Measurements from ENCODE around the gene ERVFRD-1. TPM values are rescaled to one million over a fixed set of nuclear protein-coding genes. Genes with fewer than 3 reads are reported as not detected.

Gene ERVFRD-1
- polyA plus RNA-seq, 1 donor from 2014 or later, result not detected

GRCh38 chr6:11058406-11058805, 53.1 kb downstream of the ERVFRD-1 start:
- no peak overlapping the region for H3K9ac ChIP-seq (ENCODE audit: low read length)
- no peak overlapping the region for H3K4me2 ChIP-seq (ENCODE audit: low read length)
- no peak overlapping the region for H3K27ac ChIP-seq (ENCODE audit: low read length)
- H4K20me1 ChIP-seq (ENCODE audit: insufficient read depth), result no peaks in the 10 kb centered on the region
- no peak overlapping the region for H2AFZ ChIP-seq (ENCODE audit: low read depth, low read length)
- no peak overlapping the region for H3K4me3 ChIP-seq (ENCODE audit: low read length)
- no peaks in the 10 kb centered on the region for H3F3A ChIP-seq (ENCODE audit: insufficient read depth, low read length, poor library complexity, severe bottlenecking)
- no peaks in the 10 kb centered on the region for H3K79me2 ChIP-seq (replicated peaks; ENCODE audit: insufficient read depth, low read length)
- H3K9me2 ChIP-seq (ENCODE audit: insufficient read depth, low read length), result no peaks in the 10 kb centered on the region
- no peaks in the 10 kb centered on the region for H3K27me3 ChIP-seq (ENCODE audit: insufficient read depth, low read depth, low read length)
- TF ChIP-seq POLR2AphosphoS5 (IDR thresholded peaks at IDR 0.05), result no peak
- TF ChIP-seq MXI1 (conservative IDR thresholded peaks at IDR 0.05; ENCODE audit: poor library complexity, severe bottlenecking), result no peak
- no peaks in the 10 kb centered on the region for H3K36me3 ChIP-seq (ENCODE audit: insufficient read depth, low read length)
- H3K9me3 ChIP-seq (ENCODE audit: low read length), result no peaks in the 10 kb centered on the region

- TF ChIP-seq SMC3 (conservative IDR thresholded peaks at IDR 0.05; ENCODE audit: poor library complexity) (no peak), RAD21 (conservative IDR thresholded peaks at IDR 0.05) (no peak), MXI1 (conservative IDR thresholded peaks at IDR 0.05; ENCODE audit: poor library complexity, severe bottlenecking) (no peak), POLR2AphosphoS5 (IDR thresholded peaks at IDR 0.05) (no peak), EP300 (conservative IDR thresholded peaks at IDR 0.05; ENCODE audit: poor library complexity, severe bottlenecking) (no peak), CTCF (IDR thresholded peaks at IDR 0.05; ENCODE audit: poor library complexity, severe bottlenecking) (no peak), REST (IDR thresholded peaks at IDR 0.05; ENCODE audit: borderline replicate concordance) (no peak), EZH2 (IDR thresholded peaks at IDR 0.05; ENCODE audit: borderline replicate concordance, insufficient read depth, low read length, poor library complexity, severe bottlenecking) (no peak), TAF1 (IDR thresholded peaks at IDR 0.05; ENCODE audit: low read depth) (no peak)
- H3F3A ChIP-seq (ENCODE audit: insufficient read depth, low read length, poor library complexity, severe bottlenecking), result no peaks in the 10 kb centered on the region
These were observed 54.7 kb downstream of the ERVFRD-1 start for GRCh38 chr6:11056871-11057270.

More at GRCh38 chr6:11056871-11057270, 54.7 kb downstream of the ERVFRD-1 start:
- Histone ChIP-seq H3K36me3 (ENCODE audit: insufficient read depth, low read length) (no peaks in the 10 kb centered on the region), H3K9ac (ENCODE audit: low read length) (no peak overlapping the region), H3K27me3 (ENCODE audit: insufficient read depth, low read depth, low read length) (no peaks in the 10 kb centered on the region), H2AFZ (ENCODE audit: low read depth, low read length) (no peak overlapping the region), H4K20me1 (ENCODE audit: insufficient read depth) (no peaks in the 10 kb centered on the region), H3K79me2 (replicated peaks; ENCODE audit: insufficient read depth, low read length) (no peaks in the 10 kb centered on the region), H3K4me2 (ENCODE audit: low read length) (no peak overlapping the region), H3K4me3 (ENCODE audit: low read length) (no peak overlapping the region), H3K9me3 (ENCODE audit: low read length) (no peaks in the 10 kb centered on the region), H3K27ac (ENCODE audit: low read length) (no peak overlapping the region), H3K9me2 (ENCODE audit: insufficient read depth, low read length) (no peaks in the 10 kb centered on the region)
